ENCODE results near the gene FARP2. TPM values are rescaled to one million over a fixed set of nuclear protein-coding genes. Genes with fewer than 3 reads are reported as not detected.

FARP2 gene
- total and polyA plus RNA-seq, 10 of the 15 experiments (the other 5 are each of a cell fraction or from before 2014, with no cell fraction given), result 5.5 to 67.5 (median 36.8) TPM

- RAD21 ChIA-PET (ENCODE audit: unreplicated experiment), result no interaction called here
- Histone ChIP-seq H3K4me3 (no peak overlapping the region), H3K9ac (ENCODE audit: control insufficient read depth, insufficient read depth, low read length) (no peak overlapping the region), H3K36me3 (ENCODE audit: control insufficient read depth in 2 of 2, insufficient read depth in 2 of 2, low read length in 1 of 2) (no peaks in the 10 kb centered on the region), H4K20me1 (ENCODE audit: control insufficient read depth, insufficient read depth) (no peaks in the 10 kb centered on the region; the same call in 1 of the 2 replicates), H3K79me2 (ENCODE audit: control insufficient read depth, insufficient read depth, low read length) (no peaks in the 10 kb centered on the region), H3K27ac (ENCODE audit: control insufficient read depth, insufficient read depth) (no peak overlapping the region), H3K4me2 (ENCODE audit: control insufficient read depth, insufficient read depth) (no peak overlapping the region), H3K27me3 (replicated peaks in 1 of 2; ENCODE audit: control insufficient read depth in 2 of 2, insufficient read depth in 2 of 2, low read length in 1 of 2) (no peaks in the 10 kb centered on the region), H3K4me1 (ENCODE audit: control insufficient read depth, insufficient read depth, low read length) (no peaks in the 10 kb centered on the region), H2AFZ (ENCODE audit: control insufficient read depth, low read depth, low read length) (no peak overlapping the region), H3K9me3 (replicated peaks; ENCODE audit: control insufficient read depth, insufficient read depth, low read length) (no peaks in the 10 kb centered on the region)
- in situ Hi-C loops (cut with MboI), result no loop called here
- 84% methylated on average over 9 of the region's 10 CpGs for WGBS (ENCODE audit: insufficient coverage, insufficient replicate concordance, low lambda C conversion rate, missing lambda C conversion rate)
- POLR2A ChIA-PET, result interaction anchor here (0.6 kb wide), 1 partner anchor 35 kb away, joined by 4 read pairs; no protein-coding TSS in a partner anchor
- intact Hi-C loops (cut with micrococcal nuclease; ENCODE audit: unreplicated experiment), result no loop called here
- ATAC-seq (no peak), FAIRE-seq (no peak), DNase-seq (ENCODE audit: low read depth, low spot score) (no peak)
- SMC1A ChIA-PET (ENCODE audit: uncharacterized antibody, unreplicated experiment), result interaction anchor here (1.1 kb wide), 1 partner anchor 115 kb away, joined by 3 read pairs; no protein-coding TSS in a partner anchor
- TF ChIP-seq KDM1A (IDR thresholded peaks at IDR 0.05; ENCODE audit: borderline replicate concordance) (no peak), HCFC1 (IDR thresholded peaks at IDR 0.05; ENCODE audit: low read length) (no peak), NR2C1 (IDR thresholded peaks at IDR 0.05) (no peak), STAT1 (conservative IDR thresholded peaks at IDR 0.05) (no peak), SREBF1 (IDR thresholded peaks at IDR 0.05; ENCODE audit: low read length) (no peak), KLF5 (IDR thresholded peaks at IDR 0.05; ENCODE audit: partially characterized antibody) (no peak), RCOR1 (conservative IDR thresholded peaks at IDR 0.05; ENCODE audit: low read depth, low read length) (no peak), REST (IDR thresholded peaks at IDR 0.05; ENCODE audit: low read depth, low read length) (no peak), RAD51 (IDR thresholded peaks at IDR 0.05) (no peak), STAT3 (IDR thresholded peaks at IDR 0.05; ENCODE audit: low read depth, low read length) (no peak), CHD2 (IDR thresholded peaks at IDR 0.05; ENCODE audit: borderline replicate concordance, low read depth, low read length) (no peak)
- CTCF ChIA-PET, result no interaction called here
- no TSS peak for BruUV-seq (replicated peaks)
Observed at GRCh38 chr2:241466230-241466629, 110.1 kb downstream of the FARP2 start.

All from GM12878 (cell line).